ENCODE results near the gene PPM1D.

DNA sequence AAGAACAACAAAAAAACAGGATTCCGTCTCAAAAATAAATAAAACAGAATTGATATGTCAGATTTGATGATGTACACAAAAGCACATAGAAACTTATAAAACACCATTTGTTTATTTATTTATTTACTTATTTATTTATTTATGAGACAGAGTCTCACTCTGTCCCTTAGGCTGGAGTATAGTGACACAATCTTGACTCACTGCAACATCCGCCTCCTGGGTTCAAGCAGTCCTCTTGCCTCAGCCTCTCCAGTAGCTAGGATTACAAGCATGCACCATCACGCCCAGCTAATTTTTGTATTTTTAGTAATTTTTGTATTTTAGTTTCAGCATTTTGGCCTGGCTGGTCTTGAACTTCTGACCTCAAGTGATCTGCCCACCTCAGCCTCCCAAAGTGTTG lies 99.1 kb downstream of the PPM1D start:
- TF ChIP-seq, protein P1, sequence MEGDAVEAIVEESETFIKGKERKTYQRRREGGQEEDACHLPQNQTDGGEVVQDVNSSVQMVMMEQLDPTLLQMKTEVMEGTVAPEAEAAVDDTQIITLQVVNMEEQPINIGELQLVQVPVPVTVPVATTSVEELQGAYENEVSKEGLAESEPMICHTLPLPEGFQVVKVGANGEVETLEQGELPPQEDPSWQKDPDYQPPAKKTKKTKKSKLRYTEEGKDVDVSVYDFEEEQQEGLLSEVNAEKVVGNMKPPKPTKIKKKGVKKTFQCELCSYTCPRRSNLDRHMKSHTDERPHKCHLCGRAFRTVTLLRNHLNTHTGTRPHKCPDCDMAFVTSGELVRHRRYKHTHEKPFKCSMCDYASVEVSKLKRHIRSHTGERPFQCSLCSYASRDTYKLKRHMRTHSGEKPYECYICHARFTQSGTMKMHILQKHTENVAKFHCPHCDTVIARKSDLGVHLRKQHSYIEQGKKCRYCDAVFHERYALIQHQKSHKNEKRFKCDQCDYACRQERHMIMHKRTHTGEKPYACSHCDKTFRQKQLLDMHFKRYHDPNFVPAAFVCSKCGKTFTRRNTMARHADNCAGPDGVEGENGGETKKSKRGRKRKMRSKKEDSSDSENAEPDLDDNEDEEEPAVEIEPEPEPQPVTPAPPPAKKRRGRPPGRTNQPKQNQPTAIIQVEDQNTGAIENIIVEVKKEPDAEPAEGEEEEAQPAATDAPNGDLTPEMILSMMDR (tag by site-specific recombination; IDR thresholded peaks at IDR 0.05) = no peak
- TF ChIP-seq ZNF274 (IDR thresholded peaks at IDR 0.05; ENCODE audit: low read length) (no peak), ZNF274 (tag by site-specific recombination; IDR thresholded peaks at IDR 0.05; ENCODE audit: borderline replicate concordance) (no peak)

Data from HEK293 (cell line).